Naive thymus-derived CD8-positive, alpha-beta T cell (primary cell): ENCODE results near the gene ADIRF. TPM values are rescaled to one million over a fixed set of nuclear protein-coding genes. Genes with fewer than 3 reads are reported as not detected.
"Not testable (repeated sequence)": the region's sequence is repeated elsewhere in the genome, so short reads cannot be mapped to it uniquely, and the experiment has no call there.

Experiments
- ATAC-seq, 2 donors: fragments of 150-1000 bp; cut with Tn5 transposase in 1 of 2; sonication (Bioruptor Pico), chemical (Tn5 transposase) in 1 of 2; 1 replicate in 1 of 2; 2 replicates in 1 of 2; pipeline ENCODE4 v1.10.0; 2021; ENCODE audit warnings: mild to moderate bottlenecking in 2 of 2, moderate library complexity in 2 of 2
- POLR2A ChIA-PET: fragments of 350-600 bp; sonication (Branson Sonifier 250); formaldehyde crosslinking; loops from one replicate; lab custom pipeline; 2021; ENCODE audit warnings: antibody characterized with exemption; lab: Charles Lee
- DNase-seq, 10 donors: peaks; one replicate each; pipeline versions ENCODE4 v3.0.0 to v3.0.0-alpha.2; 2020 to 2022
- H3K27ac Mint-ChIP-seq, 10 donors: one replicate each; pipeline ENCODE4 v1.8.0; 2020 to 2022; ENCODE audit warnings: mild to moderate bottlenecking in 10 of 10, mixed read lengths in 10 of 10, moderate library complexity in 4 of 10, inconsistent platforms in 1 of 10
- H3K27me3 Mint-ChIP-seq, 5 donors: one replicate each; pipeline ENCODE4 v1.8.0; 2021 to 2022; ENCODE audit warnings: mixed read lengths in 5 of 5
- H3K36me3 Mint-ChIP-seq, 3 donors: one replicate each; pipeline ENCODE4 v1.8.0; 2020 to 2022; ENCODE audit warnings: mixed read lengths in 3 of 3, mild to moderate bottlenecking in 2 of 3, inconsistent platforms in 1 of 3
- H3K4me1 Mint-ChIP-seq, 4 donors: one replicate each; pipeline ENCODE4 v1.8.0; 2021 to 2022; ENCODE audit warnings: mixed read lengths in 4 of 4
- H3K4me3 Mint-ChIP-seq, 10 donors: one replicate each; pipeline ENCODE4 v1.8.0; 2020 to 2022; ENCODE audit warnings: mild to moderate bottlenecking in 10 of 10, mixed read lengths in 10 of 10, moderate library complexity in 6 of 10, inconsistent platforms in 1 of 10
- H3K9me3 Mint-ChIP-seq, 9 donors: one replicate each; pipeline ENCODE4 v1.8.0; 2020 to 2022; ENCODE audit warnings: mixed read lengths in 9 of 9, mild to moderate bottlenecking in 3 of 9, inconsistent platforms in 1 of 9, moderate library complexity in 1 of 9
- polyA plus RNA-seq, 3 donors: library from polyadenylated mRNA; unstranded; fragments of 300-500 nt; fragmentation: Illumina TruSeq; gene quantifications; one replicate each; pipeline ENCODE4 v1.2.3, GENCODE V29; 2021
- total RNA-seq, 8 experiments: library from RNA in 2 of 8; stranded (reverse) in 2 of 8; gene quantifications; one replicate each; pipeline ENCODE4 v1.2.3 and lab custom pipeline; 2021 to 2026

Gene ADIRF
- total and polyA plus RNA-seq, 5 experiments from 2014 or later = not detected

DNA sequence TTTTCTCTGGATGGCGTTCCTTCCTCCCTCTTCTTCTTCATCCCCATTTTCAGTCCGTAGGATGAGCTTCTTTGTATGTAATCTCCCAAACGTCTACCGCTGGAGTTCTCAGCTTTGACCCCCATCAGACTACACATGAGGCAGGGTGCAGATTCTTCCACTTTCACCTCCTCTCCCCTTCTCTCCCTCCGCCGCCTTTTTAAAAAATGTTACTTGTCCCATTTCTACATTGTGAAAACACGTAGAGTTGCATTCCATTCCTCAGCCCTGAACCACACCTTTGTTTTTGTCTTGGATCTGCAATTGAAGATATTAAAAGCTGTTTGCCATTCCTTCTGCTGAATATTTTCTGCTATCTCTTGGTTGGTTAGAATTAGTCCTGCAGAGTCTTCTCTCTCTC lies 6.2 kb downstream of the ADIRF start:
- peak overlapping the region in 2 of 10 donors; percentile 33 to 60 for H3K27ac Mint-ChIP-seq
- no peaks in the 10 kb centered on the region for H3K36me3 Mint-ChIP-seq
- ATAC-seq (no peak), DNase-seq (no peak)
- no peaks in the 10 kb centered on the region for H3K9me3 Mint-ChIP-seq
- H3K4me3 Mint-ChIP-seq = no peak overlapping the region
- POLR2A ChIA-PET = interaction anchor here (0.5 to 0.6 kb wide), 2 partner anchors 8 to 122 kb away, joined by 3 to 11 read pairs; no protein-coding TSS in a partner anchor
- peaks cover 0 to 3% (median 0%) of the 10 kb centered on the region in 5 donors for H3K27me3 Mint-ChIP-seq
- peaks cover 9 to 28% (median 21%) of the 10 kb centered on the region in 4 donors for H3K4me1 Mint-ChIP-seq

DNA sequence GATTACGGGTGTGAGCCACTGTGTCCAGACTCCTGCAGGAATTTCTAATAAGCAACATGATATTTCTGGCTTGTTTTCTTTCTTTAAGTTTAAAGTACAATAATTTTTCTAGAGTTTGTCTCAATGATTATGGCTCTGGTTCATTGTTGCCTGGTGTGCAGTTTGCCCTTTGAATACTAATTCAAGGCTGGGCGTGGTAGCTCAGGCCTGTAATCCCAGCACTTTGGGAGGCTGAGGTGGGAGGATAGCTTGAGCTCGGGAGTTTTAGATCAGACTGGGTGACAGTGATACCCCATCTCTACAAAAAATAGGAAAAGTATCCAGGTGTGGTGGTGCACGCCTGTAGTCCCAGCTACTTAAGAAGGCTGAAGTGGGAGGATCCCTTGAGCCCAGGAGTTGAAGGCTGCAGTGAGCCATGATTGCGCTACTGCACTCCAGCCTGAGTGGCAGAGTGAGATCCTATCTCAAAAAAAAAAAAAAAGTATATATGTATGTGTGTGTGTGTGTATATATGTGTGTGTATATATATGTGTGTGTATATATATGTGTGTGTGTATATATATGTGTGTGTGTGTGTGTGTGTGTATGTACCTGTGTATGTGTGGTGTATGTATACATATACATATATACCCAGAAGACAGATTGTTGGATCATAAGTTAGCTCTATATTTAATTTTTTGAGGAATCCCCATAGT lies 8.2 kb downstream of the ADIRF start:
- Mint-ChIP-seq H3K27ac (no peak overlapping the region), H3K9me3 (no peaks in the 10 kb centered on the region), H3K27me3 (peaks cover 0 to 3% (median 0%) of the 10 kb centered on the region in 5 donors), H3K36me3 (no peaks in the 10 kb centered on the region), H3K4me1 (peaks cover 7 to 17% (median 10%) of the 10 kb centered on the region in 4 donors), H3K4me3 (no peak overlapping the region)
- POLR2A ChIA-PET = no interaction called here
- ATAC-seq (no peak), DNase-seq (peak in 1 of 10 donors; percentile 23)

DNA sequence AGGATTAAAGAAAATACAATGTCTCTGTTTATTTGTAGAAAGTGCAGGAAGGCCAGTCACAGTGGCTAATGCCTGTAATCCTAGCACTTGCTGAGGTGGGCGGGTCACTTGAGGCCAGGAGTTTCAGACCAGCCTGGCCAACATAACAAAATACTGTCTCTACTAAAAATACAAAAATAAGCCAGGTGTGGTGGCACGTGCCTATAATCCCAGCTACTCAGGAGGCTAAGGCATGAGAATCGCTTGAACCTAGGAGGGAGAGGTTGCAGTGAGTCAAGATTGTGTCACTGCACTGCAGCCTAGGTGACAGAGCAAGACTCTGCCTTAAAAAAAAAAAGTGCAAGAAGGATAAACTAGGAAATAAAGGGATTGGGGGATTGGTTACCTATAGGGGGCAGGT lies 10.2 kb downstream of the ADIRF start:
- H3K9me3 Mint-ChIP-seq, ATAC-seq, POLR2A ChIA-PET, H3K36me3 Mint-ChIP-seq, DNase-seq, H3K4me3 Mint-ChIP-seq, H3K27ac Mint-ChIP-seq, H3K27me3 Mint-ChIP-seq, H3K4me1 Mint-ChIP-seq: not testable (repeated sequence)

DNA sequence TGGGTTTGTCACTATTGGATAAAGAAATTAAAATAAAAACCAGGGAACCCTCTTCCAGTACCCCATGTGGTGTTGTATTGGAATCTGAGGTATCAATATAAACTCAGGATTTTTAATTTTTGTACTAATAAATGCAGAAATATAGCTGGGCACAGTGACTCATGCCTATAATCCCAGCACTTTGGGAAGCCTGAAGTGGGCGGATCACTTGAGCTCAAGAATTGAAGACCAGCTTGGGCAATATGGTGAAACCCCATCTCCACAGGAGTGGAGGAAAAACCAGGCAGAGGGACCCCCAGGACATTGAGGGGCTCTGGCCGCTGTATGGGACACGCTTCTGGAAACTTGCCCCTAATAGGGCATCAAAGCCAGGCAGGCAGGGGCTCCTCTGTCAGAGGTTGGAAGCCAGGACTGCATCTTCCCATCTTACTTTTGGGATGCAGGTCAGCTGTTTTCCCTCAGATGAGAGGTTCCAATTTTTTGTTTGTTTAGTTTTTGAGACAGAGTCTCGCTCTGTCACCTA lies 11.1 kb downstream of the ADIRF start:
- H3K4me3 Mint-ChIP-seq = no peak overlapping the region
- H3K27me3 Mint-ChIP-seq = peaks cover 0 to 3% (median 0%) of the 10 kb centered on the region in 5 donors
- ATAC-seq (no peak), DNase-seq (no peak)
- H3K27ac Mint-ChIP-seq = no peak overlapping the region
- POLR2A ChIA-PET = interaction anchor here (1.0 kb wide), 1 partner anchor 10 kb away, joined by 3 read pairs; no protein-coding TSS in a partner anchor
- H3K4me1 Mint-ChIP-seq = no peaks in the 10 kb centered on the region
- H3K9me3 Mint-ChIP-seq = no peaks in the 10 kb centered on the region
- no peaks in the 10 kb centered on the region for H3K36me3 Mint-ChIP-seq

DNA sequence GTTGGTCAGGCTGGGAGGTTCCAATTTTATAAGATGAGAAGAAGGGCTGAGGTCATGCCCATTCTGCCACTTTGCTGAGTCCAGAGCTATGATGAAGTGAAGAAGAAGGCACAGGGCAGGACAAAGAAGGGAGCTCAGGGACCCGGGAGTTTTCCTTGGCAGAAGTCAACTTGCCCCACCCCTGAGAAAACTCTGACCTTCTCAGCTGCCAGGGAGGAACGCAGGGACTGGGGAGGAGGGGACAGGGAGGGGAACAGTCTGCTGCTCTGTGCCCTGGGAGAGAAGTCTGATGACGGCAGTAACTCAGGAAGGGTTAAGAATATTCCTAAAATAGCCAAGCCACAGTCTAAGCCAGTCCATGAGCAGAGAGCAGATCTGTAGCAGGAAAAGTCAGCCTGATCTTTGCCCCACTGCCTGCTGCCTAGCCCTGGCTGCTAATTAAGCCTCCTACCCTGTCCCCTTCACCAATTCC lies 11.7 kb downstream of the ADIRF start:
- no peaks in the 10 kb centered on the region for H3K36me3 Mint-ChIP-seq
- no peaks in the 10 kb centered on the region for H3K9me3 Mint-ChIP-seq
- ATAC-seq (no peak), DNase-seq (no peak)
- no peak overlapping the region for H3K4me3 Mint-ChIP-seq
- POLR2A ChIA-PET = interaction anchor here (1.0 kb wide), 1 partner anchor 10 kb away, joined by 3 read pairs; no protein-coding TSS in a partner anchor
- no peak overlapping the region for H3K27ac Mint-ChIP-seq
- no peaks in the 10 kb centered on the region for H3K4me1 Mint-ChIP-seq
- peaks cover 0 to 3% (median 0%) of the 10 kb centered on the region in 5 donors for H3K27me3 Mint-ChIP-seq

DNA sequence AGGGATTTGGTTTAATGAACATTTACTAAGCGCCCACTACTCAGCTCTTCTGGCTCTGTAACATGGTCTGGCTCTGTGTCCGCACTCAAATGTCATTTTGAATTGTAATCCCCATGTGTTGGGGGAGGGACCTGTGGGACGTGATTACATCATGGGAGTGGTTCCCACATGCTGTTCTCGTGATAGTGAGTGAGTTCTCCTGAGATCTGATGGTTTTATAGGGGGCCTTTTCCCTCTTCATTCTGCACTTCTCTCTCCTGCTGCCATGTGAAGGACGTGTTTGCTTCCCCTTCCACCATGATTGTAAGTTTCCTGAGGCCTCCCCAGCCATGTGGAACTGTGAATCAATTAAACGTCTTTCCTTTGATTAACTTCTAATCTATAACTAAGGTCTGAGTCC lies 12.7 kb downstream of the ADIRF start:
- not testable (repeated sequence) for DNase-seq, H3K27me3 Mint-ChIP-seq

DNA sequence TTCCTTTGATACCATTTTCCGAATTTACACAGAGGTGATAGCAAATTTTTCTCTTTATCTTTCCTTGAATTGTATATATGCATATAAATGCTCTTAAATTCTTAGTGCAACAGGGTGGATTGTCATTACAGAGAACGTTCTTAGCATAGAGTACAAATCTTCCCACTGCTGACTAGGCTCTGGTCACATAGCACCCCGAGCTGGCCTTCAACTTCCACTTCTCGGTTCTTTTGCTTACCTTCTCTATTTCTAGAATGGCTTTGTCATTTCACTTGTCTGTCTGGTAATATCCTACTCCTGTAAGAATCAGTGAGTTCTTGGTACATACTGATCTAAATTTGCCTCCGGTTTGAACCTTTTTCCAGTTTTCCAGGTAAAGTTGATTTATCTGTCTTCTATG lies 13.4 kb downstream of the ADIRF start:
- Mint-ChIP-seq H3K27ac (no peak overlapping the region), H3K36me3 (no peaks in the 10 kb centered on the region), H3K4me1 (no peaks in the 10 kb centered on the region), H3K27me3 (peaks cover 0 to 3% (median 0%) of the 10 kb centered on the region in 5 donors), H3K9me3 (no peaks in the 10 kb centered on the region), H3K4me3 (no peak overlapping the region)
- DNase-seq (no peak), ATAC-seq (no peak)
- POLR2A ChIA-PET = interaction anchor here (0.5 kb wide), 1 partner anchor 26 kb away, joined by 3 read pairs; no protein-coding TSS in a partner anchor

More for the DNA sequence above, 12.7 kb downstream of the ADIRF start:
- not testable (repeated sequence) for H3K9me3 Mint-ChIP-seq, H3K4me3 Mint-ChIP-seq, H3K36me3 Mint-ChIP-seq, H3K4me1 Mint-ChIP-seq, ATAC-seq, H3K27ac Mint-ChIP-seq
- POLR2A ChIA-PET = interaction anchor here (0.5 kb wide), 1 partner anchor 27 kb away, joined by 3 read pairs; no protein-coding TSS in a partner anchor

DNA sequence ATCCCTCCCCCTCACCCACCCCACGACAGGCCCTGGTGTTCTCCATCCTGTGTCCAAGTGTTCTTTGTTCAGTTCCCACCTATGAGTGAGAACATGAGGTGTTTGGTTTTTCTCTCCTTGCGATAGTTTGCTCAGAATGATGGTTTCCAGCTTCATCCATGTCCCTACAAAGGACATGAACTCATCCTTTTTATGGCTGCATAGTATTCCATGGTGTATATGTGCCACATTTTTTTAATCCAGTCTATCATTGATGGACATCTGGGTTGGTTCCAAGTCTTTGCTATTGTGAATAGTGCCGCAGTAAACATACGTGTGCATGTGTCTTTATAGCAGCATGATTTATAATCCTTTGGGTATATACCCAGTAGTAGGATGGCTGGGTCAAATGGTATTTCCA lies 16.2 kb downstream of the ADIRF start:
- H3K27ac Mint-ChIP-seq = peak overlapping the region in 1 of 10 donors; percentile 75
- H3K27me3 Mint-ChIP-seq = peaks cover 0 to 13% (median 0%) of the 10 kb centered on the region in 5 donors
- H3K4me3 Mint-ChIP-seq = not testable (repeated sequence)

DNA sequence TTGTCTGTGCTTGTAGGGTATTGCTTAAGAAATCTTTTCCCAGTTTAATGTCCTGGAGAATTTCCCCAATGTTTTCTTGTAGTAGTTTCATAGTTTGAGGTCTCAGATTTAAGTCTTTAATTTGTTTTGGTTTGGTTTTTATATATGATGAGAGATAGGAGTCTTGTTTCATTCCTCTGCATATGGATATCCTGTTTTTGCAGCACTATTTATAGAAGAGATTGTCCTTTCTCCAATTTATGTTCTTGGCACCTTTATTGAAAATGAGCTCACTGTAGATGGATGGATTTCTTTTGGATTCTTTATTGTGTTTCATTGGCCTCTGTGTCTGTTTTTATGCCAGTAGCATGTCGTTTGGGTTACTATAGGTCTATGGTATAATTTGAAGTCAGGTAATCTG lies 20.2 kb downstream of the ADIRF start:
- no peaks in the 10 kb centered on the region for H3K36me3 Mint-ChIP-seq
- POLR2A ChIA-PET = no interaction called here
- no peaks in the 10 kb centered on the region for H3K9me3 Mint-ChIP-seq
- no peak overlapping the region for H3K27ac Mint-ChIP-seq
- ATAC-seq (no peak), DNase-seq (no peak)
- peaks cover 0 to 22% (median 10%) of the 10 kb centered on the region in 5 donors for H3K27me3 Mint-ChIP-seq
- H3K4me3 Mint-ChIP-seq = no peak overlapping the region
- no peaks in the 10 kb centered on the region for H3K4me1 Mint-ChIP-seq

More for the DNA sequence above, 16.2 kb downstream of the ADIRF start:
- H3K9me3 Mint-ChIP-seq, POLR2A ChIA-PET, DNase-seq, ATAC-seq, H3K4me1 Mint-ChIP-seq, H3K36me3 Mint-ChIP-seq: not testable (repeated sequence)

DNA sequence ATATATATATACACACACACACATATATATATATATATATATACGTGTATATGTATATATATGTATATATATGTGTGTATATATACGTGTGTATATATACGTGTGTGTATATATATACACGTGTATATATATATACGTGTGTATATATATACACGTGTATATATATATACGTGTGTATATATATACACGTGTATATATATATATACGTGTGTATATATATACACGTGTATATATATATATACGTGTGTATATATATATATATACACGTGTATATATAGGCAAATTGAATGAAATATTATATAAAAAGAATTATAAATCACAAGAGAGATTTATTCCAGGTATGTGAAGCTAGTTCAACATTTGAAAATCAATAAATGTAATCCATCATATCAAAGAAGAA lies 23.1 kb downstream of the ADIRF start:
- H3K4me1 Mint-ChIP-seq, H3K27ac Mint-ChIP-seq, ATAC-seq, DNase-seq, POLR2A ChIA-PET, H3K9me3 Mint-ChIP-seq, H3K36me3 Mint-ChIP-seq, H3K4me3 Mint-ChIP-seq: not testable (repeated sequence)
- H3K27me3 Mint-ChIP-seq = peaks cover 0 to 22% (median 10%) of the 10 kb centered on the region in 5 donors

DNA sequence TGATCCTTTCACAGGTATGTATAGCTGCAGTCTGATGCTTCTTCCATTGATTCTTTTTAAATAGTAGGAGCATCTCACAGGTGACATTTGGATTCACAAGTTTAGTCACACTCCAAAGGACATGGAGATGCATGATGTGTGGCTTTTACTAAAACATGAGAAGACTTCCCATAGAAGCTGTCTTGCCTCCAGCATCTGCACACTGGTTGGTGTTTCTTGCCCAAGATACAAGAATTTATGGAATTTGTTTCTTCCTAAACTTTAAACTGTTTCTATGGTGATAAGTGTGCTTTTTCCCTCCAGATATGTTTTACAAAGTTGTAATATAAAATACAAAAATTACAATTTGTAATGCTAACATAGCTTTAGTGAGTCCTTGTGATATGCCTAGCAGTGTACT lies 24.2 kb downstream of the ADIRF start:
- H3K4me3 Mint-ChIP-seq = no peak overlapping the region
- no peaks in the 10 kb centered on the region for H3K9me3 Mint-ChIP-seq
- POLR2A ChIA-PET = no interaction called here
- peaks cover 0 to 19% (median 10%) of the 10 kb centered on the region in 5 donors for H3K27me3 Mint-ChIP-seq
- DNase-seq (no peak), ATAC-seq (no peak)
- H3K36me3 Mint-ChIP-seq = no peaks in the 10 kb centered on the region
- no peaks in the 10 kb centered on the region for H3K4me1 Mint-ChIP-seq
- no peak overlapping the region for H3K27ac Mint-ChIP-seq

DNA sequence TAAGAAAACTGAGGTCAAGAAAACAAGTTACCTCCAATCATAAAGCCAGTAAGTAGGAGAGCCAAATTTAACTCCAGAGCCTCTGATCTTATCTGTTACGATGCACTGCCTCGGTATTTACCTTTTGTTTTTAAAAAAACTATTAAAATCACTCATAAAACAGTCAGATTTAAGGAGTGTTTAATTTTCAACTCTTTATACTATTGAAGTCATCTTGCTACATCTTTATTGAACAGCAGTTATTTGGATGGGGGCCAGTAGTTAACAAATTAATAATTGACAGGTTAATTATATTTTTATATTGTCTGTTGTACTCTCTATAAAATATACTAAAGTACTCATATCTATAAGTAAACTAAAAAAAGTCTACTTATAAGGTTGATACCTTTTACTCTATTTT lies 24.6 kb downstream of the ADIRF start:
- Mint-ChIP-seq H3K27me3 (peaks cover 0 to 19% (median 10%) of the 10 kb centered on the region in 5 donors), H3K9me3 (no peaks in the 10 kb centered on the region), H3K4me1 (no peaks in the 10 kb centered on the region), H3K36me3 (no peaks in the 10 kb centered on the region), H3K27ac (no peak overlapping the region), H3K4me3 (no peak overlapping the region)
- DNase-seq (no peak), ATAC-seq (no peak)
- POLR2A ChIA-PET = no interaction called here

DNA sequence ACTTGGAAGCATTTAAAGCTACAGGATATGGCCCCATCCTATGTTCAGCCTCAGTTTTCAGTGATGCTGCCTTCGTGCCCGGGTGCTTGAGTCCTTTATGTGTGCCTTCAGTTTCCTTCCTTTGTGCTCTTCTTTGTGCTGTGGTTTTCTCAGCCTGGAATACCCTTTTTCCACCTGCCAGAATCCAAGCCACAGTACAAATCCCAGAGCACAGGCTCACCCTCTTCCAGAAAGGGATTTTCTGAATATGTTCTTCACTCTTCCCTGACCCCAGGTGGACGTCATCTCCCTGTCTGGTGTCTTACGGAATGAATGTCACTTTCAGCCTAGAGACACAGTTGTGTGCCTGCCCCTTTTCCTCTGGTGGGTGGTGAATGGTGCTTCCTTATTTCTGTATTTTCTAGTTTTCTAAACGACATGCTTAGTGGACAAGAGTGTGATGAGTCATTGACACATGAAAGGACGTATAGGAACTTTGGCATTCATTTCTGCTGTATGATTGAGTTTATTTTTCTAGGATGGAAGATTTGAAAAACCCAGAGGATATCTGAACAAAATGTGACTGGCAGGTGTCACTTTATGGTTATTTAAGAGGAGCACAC lies 31.6 kb downstream of the ADIRF start:
- not testable (repeated sequence) for H3K4me3 Mint-ChIP-seq, ATAC-seq, H3K9me3 Mint-ChIP-seq, DNase-seq, H3K36me3 Mint-ChIP-seq, H3K4me1 Mint-ChIP-seq, H3K27me3 Mint-ChIP-seq, H3K27ac Mint-ChIP-seq
- POLR2A ChIA-PET = interaction anchor here (0.6 kb wide), 1 partner anchor 14 kb away, joined by 3 read pairs; no protein-coding TSS in a partner anchor
